Measurements from ENCODE around the gene ING2.

- TF ChIP-seq CTCF (IDR thresholded peaks at IDR 0.05): no peak
- TF ChIP-seq POLR2A (IDR thresholded peaks at IDR 0.05): no peak
These were observed 52.8 kb downstream of the ING2 start for GRCh38 chr4:183557611-183558010.

Data from sigmoid colon (tissue), 3 donors.